ENCODE data around the gene TRAPPC2. TPM values are rescaled to one million over a fixed set of nuclear protein-coding genes. Genes with fewer than 3 reads are reported as not detected.

TRAPPC2 gene
- total RNA-seq, 1 donor from 2014 or later, result 20.2 TPM

DNA sequence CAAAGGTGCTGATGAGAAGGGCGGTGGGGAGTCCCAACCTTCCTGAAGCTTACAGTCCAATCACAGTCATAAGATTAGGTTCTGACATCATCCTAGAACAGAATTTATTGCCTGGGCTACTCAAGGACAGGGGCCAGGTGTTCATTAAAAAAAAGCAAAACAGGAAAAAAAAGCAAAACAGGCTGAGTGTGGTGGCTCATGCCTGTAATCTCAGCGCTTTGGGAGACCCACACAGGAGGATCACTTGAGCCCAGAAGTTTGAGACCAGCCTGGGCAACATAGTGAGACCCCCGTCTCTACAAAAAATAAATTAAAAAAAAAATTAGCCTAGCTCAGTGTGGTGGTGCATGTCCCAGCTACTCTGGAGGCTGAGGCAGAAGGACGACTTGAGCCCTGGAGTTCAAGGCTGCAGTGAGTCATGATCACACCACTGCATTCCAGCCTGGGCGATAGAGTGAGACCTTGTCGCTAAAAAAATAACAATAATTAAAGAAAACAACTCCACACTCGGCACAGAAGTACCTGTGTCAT is 42.5 kb downstream of the TRAPPC2 start:
- no peak for DNase-seq (ENCODE audit: low spot score in 2 of 2, unreplicated experiment in 2 of 2)
- Mint-ChIP-seq H3K27ac (no peak overlapping the region), H3K4me3 (no peak overlapping the region), H3K9me3 (peaks cover 15% of the 10 kb centered on the region), H3K36me3 (no peaks in the 10 kb centered on the region), H3K27me3 (ENCODE audit: low read depth) (no peaks in the 10 kb centered on the region), H3K4me1 (peaks cover 51% of the 10 kb centered on the region)
- TF ChIP-seq, protein P1, sequence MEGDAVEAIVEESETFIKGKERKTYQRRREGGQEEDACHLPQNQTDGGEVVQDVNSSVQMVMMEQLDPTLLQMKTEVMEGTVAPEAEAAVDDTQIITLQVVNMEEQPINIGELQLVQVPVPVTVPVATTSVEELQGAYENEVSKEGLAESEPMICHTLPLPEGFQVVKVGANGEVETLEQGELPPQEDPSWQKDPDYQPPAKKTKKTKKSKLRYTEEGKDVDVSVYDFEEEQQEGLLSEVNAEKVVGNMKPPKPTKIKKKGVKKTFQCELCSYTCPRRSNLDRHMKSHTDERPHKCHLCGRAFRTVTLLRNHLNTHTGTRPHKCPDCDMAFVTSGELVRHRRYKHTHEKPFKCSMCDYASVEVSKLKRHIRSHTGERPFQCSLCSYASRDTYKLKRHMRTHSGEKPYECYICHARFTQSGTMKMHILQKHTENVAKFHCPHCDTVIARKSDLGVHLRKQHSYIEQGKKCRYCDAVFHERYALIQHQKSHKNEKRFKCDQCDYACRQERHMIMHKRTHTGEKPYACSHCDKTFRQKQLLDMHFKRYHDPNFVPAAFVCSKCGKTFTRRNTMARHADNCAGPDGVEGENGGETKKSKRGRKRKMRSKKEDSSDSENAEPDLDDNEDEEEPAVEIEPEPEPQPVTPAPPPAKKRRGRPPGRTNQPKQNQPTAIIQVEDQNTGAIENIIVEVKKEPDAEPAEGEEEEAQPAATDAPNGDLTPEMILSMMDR (IDR thresholded peaks at IDR 0.05; ENCODE audit: unreplicated experiment), result no peak

DNA sequence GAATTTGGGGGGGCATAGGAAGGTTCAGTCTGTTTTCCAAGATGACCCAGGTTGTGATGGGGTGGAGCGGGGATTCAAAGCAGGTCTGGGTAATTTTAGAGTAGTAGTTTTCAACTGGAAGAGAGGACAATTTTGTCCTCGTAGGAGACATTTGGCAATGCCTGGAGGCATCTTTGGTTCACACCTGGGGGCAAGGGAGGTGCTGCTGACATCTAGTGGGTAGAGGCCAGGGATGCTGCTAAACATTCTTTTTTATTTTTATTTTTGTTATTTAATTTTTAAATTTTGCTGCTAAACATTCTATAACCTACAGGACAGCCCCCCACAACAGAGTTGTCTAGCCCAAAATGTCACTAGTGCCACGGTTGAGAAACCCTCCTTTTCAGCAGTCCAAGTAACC is 43.6 kb downstream of the TRAPPC2 start:
- peak overlapping the region; percentile 87 for H3K4me3 Mint-ChIP-seq
- peaks cover 51% of the 10 kb centered on the region for H3K4me1 Mint-ChIP-seq
- TF ChIP-seq, protein P1 (IDR thresholded peaks at IDR 0.05; ENCODE audit: unreplicated experiment), result no peak
- H3K27ac Mint-ChIP-seq, result peak overlapping the region; percentile 84
- H3K27me3 Mint-ChIP-seq (ENCODE audit: low read depth), result no peaks in the 10 kb centered on the region
- H3K9me3 Mint-ChIP-seq, result peaks cover 16% of the 10 kb centered on the region
- DNase-seq (ENCODE audit: low spot score in 2 of 2, unreplicated experiment in 2 of 2), result no peak
- H3K36me3 Mint-ChIP-seq, result no peaks in the 10 kb centered on the region

DNA sequence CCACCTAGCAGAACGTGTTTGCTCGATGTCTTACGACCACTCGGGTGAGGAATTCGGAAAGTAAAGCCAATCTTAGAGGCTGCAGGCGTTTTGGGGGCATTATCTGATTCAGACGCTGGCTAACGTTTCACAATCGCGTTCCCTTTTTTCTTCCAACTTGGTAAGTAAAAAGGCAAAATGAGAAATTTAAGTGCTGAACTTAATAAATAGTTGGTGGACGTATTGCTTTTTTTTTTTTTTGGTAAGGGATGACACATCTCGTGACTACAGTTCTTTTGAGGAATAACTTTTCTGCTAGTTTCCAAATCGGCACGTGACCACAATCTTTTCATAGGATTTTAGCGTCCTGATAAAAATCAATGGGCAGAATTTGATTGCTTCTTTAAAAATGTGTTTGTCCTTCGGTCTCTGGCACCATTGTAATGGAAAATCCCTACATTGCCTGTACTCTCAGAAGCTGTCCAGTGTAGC is 44.6 kb downstream of the TRAPPC2 start:
- Mint-ChIP-seq H3K27me3 (ENCODE audit: low read depth) (no peaks in the 10 kb centered on the region), H3K4me1 (peaks cover 47% of the 10 kb centered on the region), H3K36me3 (no peaks in the 10 kb centered on the region), H3K4me3 (peak overlapping the region; percentile 87), H3K9me3 (peaks cover 12% of the 10 kb centered on the region), H3K27ac (peak overlapping the region; percentile 84)
- DNase-seq (ENCODE audit: low spot score in 2 of 2, unreplicated experiment in 2 of 2), result no peak
- TF ChIP-seq, protein P1 (IDR thresholded peaks at IDR 0.05; ENCODE audit: unreplicated experiment), result no peak

DNA sequence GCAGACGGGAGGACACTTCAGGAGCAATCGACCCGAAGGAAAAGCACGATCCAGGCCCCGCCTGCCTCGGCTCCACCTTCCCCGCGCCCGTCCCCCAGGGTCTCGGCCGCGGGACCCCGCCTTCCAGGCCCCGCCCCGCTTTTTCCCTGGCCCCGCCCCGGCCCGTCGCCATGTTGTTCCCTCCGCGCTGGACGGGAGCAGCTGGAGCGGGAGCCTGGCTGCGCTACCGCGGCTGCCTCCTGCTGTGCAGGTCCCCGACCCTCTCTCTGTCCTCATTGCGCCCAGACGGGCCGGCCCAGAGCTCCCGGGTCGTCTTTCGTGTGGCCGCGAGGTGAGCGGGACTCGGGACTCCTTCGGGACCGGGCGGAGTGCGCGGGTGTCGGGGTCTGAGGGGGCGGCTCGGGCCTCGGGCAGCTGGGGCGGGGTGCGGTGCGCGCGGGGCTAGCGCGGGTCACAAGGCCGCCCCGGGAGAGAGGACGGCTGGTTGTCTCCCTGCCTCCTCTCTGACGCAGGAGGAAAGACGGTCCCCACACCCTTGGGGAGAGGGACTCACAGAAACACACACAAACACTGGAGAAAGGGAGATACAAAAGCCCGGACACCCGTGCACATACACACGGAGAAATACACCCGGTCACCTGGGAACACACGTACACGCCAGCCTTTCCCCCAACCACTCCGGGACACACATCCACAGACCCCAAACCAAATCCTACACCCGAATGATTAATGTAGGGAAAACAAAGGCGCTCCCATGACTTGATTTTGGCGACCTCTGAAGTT is 45.3 kb downstream of the TRAPPC2 start, which contains the start of gene RAB9A:
Gene RAB9A, plus strand, starts transcription at position 171 of the 783 bp plus-strand sequence. CDS start 19,619 bp downstream, outside the sequence.
- TF ChIP-seq, protein P1 (IDR thresholded peaks at IDR 0.05; ENCODE audit: unreplicated experiment), result no peak
- H3K36me3 Mint-ChIP-seq, result no peaks in the 10 kb centered on the region
- DNase-seq (ENCODE audit: low spot score in 2 of 2, unreplicated experiment in 2 of 2), result peak; percentile 67 to 90
- no peaks in the 10 kb centered on the region for H3K27me3 Mint-ChIP-seq (ENCODE audit: low read depth)
- peaks cover 13% of the 10 kb centered on the region for H3K9me3 Mint-ChIP-seq
- H3K4me3 Mint-ChIP-seq, result peak within 1 kb of the TSS; percentile 87
- peaks cover 46% of the 10 kb centered on the region for H3K4me1 Mint-ChIP-seq
- H3K27ac Mint-ChIP-seq, result peak within 1 kb of the TSS; percentile 92

DNA sequence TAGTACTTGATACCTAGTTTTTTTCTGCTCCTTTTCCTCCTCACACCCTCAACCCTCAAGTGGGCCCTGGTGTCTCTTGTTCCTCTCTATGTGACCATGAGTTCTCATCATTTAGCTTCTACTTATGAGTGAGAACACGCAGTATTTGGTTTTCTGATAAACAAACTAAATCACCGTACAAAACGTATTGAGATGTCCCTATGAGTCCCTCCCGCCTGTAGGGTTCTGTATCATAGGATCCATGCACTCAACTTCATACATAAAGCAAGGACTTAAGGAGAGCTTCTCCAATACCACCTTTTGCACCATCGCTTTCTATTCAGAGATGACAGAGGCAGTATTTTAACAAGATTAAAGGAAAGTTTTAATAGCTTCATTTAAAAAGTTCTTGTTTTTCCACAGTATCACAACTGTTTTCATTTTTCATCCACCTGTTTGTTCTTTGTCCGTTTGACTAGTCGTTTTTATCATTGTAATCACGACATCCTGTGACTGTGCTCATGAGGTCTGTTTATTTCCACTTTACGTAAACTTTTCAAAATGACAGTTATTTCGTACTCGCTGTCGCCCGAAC is 45.9 kb downstream of the TRAPPC2 start:
- TF ChIP-seq, protein P1 (IDR thresholded peaks at IDR 0.05; ENCODE audit: unreplicated experiment), result no peak
- Mint-ChIP-seq H3K9me3 (peaks cover 16% of the 10 kb centered on the region), H3K27me3 (ENCODE audit: low read depth) (no peaks in the 10 kb centered on the region), H3K36me3 (no peaks in the 10 kb centered on the region), H3K4me3 (peak overlapping the region; percentile 87), H3K4me1 (peaks cover 41% of the 10 kb centered on the region), H3K27ac (peak overlapping the region; percentile 92)
- DNase-seq (ENCODE audit: low spot score in 2 of 2, unreplicated experiment in 2 of 2), result no peak
